K562 (cell line): ENCODE measurements around the gene ZNF785. TPM values are rescaled to one million over a fixed set of nuclear protein-coding genes. Genes with fewer than 3 reads are reported as not detected.

Experiments
- ARID2 ChIP-seq: fragments of 450-650 bp; IDR thresholded peaks from 2 replicates; pipeline ENCODE4 v1.6.1; 2017; ENCODE audit warnings: antibody characterized with exemption, mild to moderate bottlenecking
- CEBPB ChIP-seq: fragments of 450-650 bp; IDR thresholded peaks from 2 replicates; pipeline ENCODE4 v1.6.1; 2016; ENCODE audit warnings: missing genetic modification characterization, missing compliant biosample characterization
- CHAMP1 ChIP-seq: fragments of 450-650 bp; IDR thresholded peaks from 2 replicates; pipeline ENCODE4 v1.6.1; 2016; ENCODE audit warnings: mild to moderate bottlenecking
- FOXK2 ChIP-seq, 2 experiments: fragments of 450-650 bp; IDR thresholded peaks in 1 of 2; conservative IDR thresholded peaks in 1 of 2; 2 replicates each; pipeline ENCODE4 v1.6.1; 2016; ENCODE audit warnings: low read depth in 2 of 2, mild to moderate bottlenecking in 1 of 2
- HINFP ChIP-seq: fragments of 450-650 bp; conservative IDR thresholded peaks from 2 replicates; pipeline ENCODE4 v1.6.1; 2016; ENCODE audit warnings: missing genetic modification characterization, low read depth, mild to moderate bottlenecking, control low read depth, missing compliant biosample characterization
- IFI16 ChIP-seq: fragments of 250-450 bp; sonication (Bioruptor Pico); IDR thresholded peaks from 2 replicates; pipeline ENCODE4 v2.1.2; 2022; ENCODE audit warnings: mild to moderate bottlenecking, inconsistent platforms
- ILK ChIP-seq: fragments of 450-650 bp; IDR thresholded peaks from 2 replicates; pipeline ENCODE4 v1.6.1; 2016; ENCODE audit warnings: missing genetic modification characterization, low read depth, mild to moderate bottlenecking, missing compliant biosample characterization, moderate library complexity, borderline replicate concordance
- MBD2 ChIP-seq: sonication (generic); IDR thresholded peaks from 2 replicates; pipeline ENCODE4 v1.6.1; 2016; ENCODE audit warnings: low read depth, borderline replicate concordance
- PCBP1 ChIP-seq: fragments of 200-400 bp; formaldehyde crosslinking; IDR thresholded peaks from 2 replicates; pipeline ENCODE4 v1.6.1; 2018; ENCODE audit warnings: mild to moderate bottlenecking, low read depth, low read length; ENCODE audit not compliant: poor library complexity, severe bottlenecking
- PHF21A ChIP-seq: fragments of 450-650 bp; IDR thresholded peaks from 2 replicates; pipeline ENCODE4 v1.6.1; 2017; ENCODE audit warnings: low read depth, borderline replicate concordance
- PTRF ChIP-seq: fragments of 450-650 bp; IDR thresholded peaks from 2 replicates; pipeline ENCODE4 v1.6.1; 2016; ENCODE audit warnings: mild to moderate bottlenecking, missing genetic modification characterization, missing compliant biosample characterization
- RFX7 ChIP-seq: fragments of 250-450 bp; sonication (Bioruptor Pico); IDR thresholded peaks from 2 replicates; pipeline ENCODE4 v1.5.1; 2021; ENCODE audit warnings: mild to moderate bottlenecking
- RUNX1 ChIP-seq: sonication (generic); IDR thresholded peaks from 2 replicates; pipeline ENCODE4 v1.6.1; 2016; ENCODE audit warnings: antibody characterized with exemption, low read depth
- TAF9B ChIP-seq: fragments of 450-650 bp; IDR thresholded peaks from 2 replicates; pipeline ENCODE4 v1.6.1; 2018; ENCODE audit warnings: mild to moderate bottlenecking; ENCODE audit not compliant: partially characterized antibody
- TAL1 ChIP-seq: fragments of 450-650 bp; IDR thresholded peaks from 2 replicates; pipeline ENCODE4 v1.6.1; 2016; ENCODE audit warnings: mild to moderate bottlenecking
- TBL1XR1 ChIP-seq, 2 experiments: IDR thresholded peaks; 2 replicates each; pipeline ENCODE4 v1.6.1; 2012; ENCODE audit warnings: improper control_type of control experiment in 2 of 2, low read length in 2 of 2, mild to moderate bottlenecking in 1 of 2
- ZHX1 ChIP-seq: fragments of 150-350 bp; conservative IDR thresholded peaks from 2 replicates; pipeline ENCODE4 v1.6.1; 2014; ENCODE audit warnings: low read length
- polyA plus RNA-seq, 8 experiments: library from polyadenylated mRNA; depleted of rRNA in 4 of 8; stranded (reverse) in 5 of 8; unstranded in 3 of 8; fragments of >200 nt; fragmentation: Nextera tagmentation in 2 of 8; fragmentation: Illumina TruSeq in 1 of 8; extraction: Ambion mirVana in 2 of 8; extraction: Trizol in 1 of 8; gene quantifications; 2 replicates each; pipeline versions ENCODE4 v1.2.1 to v1.2.3, GENCODE V29; 2011 to 2014; ENCODE audit warnings: inconsistent platforms in 1 of 8, missing spikeins in 1 of 8
- total RNA-seq, 7 experiments: library from RNA; depleted of rRNA in 6 of 7; stranded (reverse); fragments of >200 nt in 6 of 7; fragmentation: Illumina TruSeq in 2 of 7; extraction: Trizol in 2 of 7; gene quantifications; 2 replicates each; pipeline versions ENCODE4 v1.2.1 to v1.2.3, GENCODE V29; 2011 to 2021; ENCODE audit warnings: low replicate concordance in 1 of 7
- TF ChIP-seq, protein P1 (sequence below), 3 experiments: fragments of 200-800 bp in 1 of 3; sonication (Bioruptor generic) in 1 of 3; sonication (generic) in 1 of 3; formaldehyde crosslinking in 1 of 3; IDR thresholded peaks; 2 replicates each; pipeline versions ENCODE4 v1.6.1 to v1.8.0; 2016 to 2022; ENCODE audit warnings: mild to moderate bottlenecking in 2 of 3, missing compliant biosample characterization in 2 of 3, missing genetic modification characterization in 2 of 3, missing genetic modification reagents in 1 of 3
- TF ChIP-seq, protein P2 (sequence below): sonication (generic); formaldehyde crosslinking; IDR thresholded peaks from 2 replicates; pipeline ENCODE4 v1.9.0; 2022; ENCODE audit warnings: mild to moderate bottlenecking, missing genetic modification reagents

The ZNF785 gene
- total and polyA plus RNA-seq, 9 of the 15 experiments (the other 6 are each of a cell fraction or from before 2014, with no cell fraction given): 0.64 to 11.0 (median 6.4) TPM

GRCh38 chr16:30558789-30559377, 26.6 kb downstream of the ZNF785 start (continued):
- TF ChIP-seq, protein P1, sequence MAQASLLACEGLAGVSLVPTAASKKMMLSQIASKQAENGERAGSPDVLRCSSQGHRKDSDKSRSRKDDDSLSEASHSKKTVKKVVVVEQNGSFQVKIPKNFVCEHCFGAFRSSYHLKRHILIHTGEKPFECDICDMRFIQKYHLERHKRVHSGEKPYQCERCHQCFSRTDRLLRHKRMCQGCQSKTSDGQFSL (CRISPR knock-in tag; IDR thresholded peaks at IDR 0.05): no peak
- TF ChIP-seq, protein P1 (tag; IDR thresholded peaks at IDR 0.05): no peak
- TF ChIP-seq ZHX1: no peak
- no peak for TF ChIP-seq HINFP
- TF ChIP-seq PCBP1: no peak
- 0 out of 2 replicates have a peak, but pooled peaks have one; percentile 31 for TF ChIP-seq PHF21A
- TF ChIP-seq FOXK2 (conservative IDR thresholded peaks at IDR 0.05 in 1 of 2, IDR thresholded peaks at IDR 0.05 in 1 of 2; ENCODE audit: low read depth in 2 of 2): 0 out of 4 replicates have a peak, but pooled peaks of 1 of the 2 experiments have one; percentile 21
- TF ChIP-seq ILK (tag): no peak
- TF ChIP-seq RFX7: no peak
- no peak for TF ChIP-seq TBL1XR1 (IDR thresholded peaks at IDR 0.05; ENCODE audit: low read length in 2 of 2)
- TF ChIP-seq RUNX1: no peak
- TF ChIP-seq TAF9B: no peak
- no peak for TF ChIP-seq MBD2
- TF ChIP-seq, protein P2, sequence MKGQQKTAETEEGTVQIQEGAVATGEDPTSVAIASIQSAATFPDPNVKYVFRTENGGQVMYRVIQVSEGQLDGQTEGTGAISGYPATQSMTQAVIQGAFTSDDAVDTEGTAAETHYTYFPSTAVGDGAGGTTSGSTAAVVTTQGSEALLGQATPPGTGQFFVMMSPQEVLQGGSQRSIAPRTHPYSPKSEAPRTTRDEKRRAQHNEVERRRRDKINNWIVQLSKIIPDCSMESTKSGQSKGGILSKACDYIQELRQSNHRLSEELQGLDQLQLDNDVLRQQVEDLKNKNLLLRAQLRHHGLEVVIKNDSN (CRISPR knock-in tag): no peak; the same call in 1 of the 2 replicates
- TF ChIP-seq CHAMP1: 0 out of 2 replicates have a peak, but pooled peaks have one; percentile 44
- TF ChIP-seq IFI16: no peak
- TF ChIP-seq ARID2: peak; percentile 8; the same call in 1 of the 2 replicates
- peak; percentile 31; the same call in 1 of the 2 replicates for TF ChIP-seq TAL1
- peak; percentile 78 for TF ChIP-seq CEBPB
- no peak for TF ChIP-seq PTRF (tag)
